GDM1 (cell line): ENCODE measurements around the gene HTRA1.

Experiments used
- DNase-seq: peaks from one replicate; lab custom pipeline; 2025; lab: John Stamatoyannopoulos, UW

The HTRA1 gene

GRCh38 chr10:122455376-122456079 is 5.8 kb upstream of the HTRA1 start:
- no peak for DNase-seq

DNA sequence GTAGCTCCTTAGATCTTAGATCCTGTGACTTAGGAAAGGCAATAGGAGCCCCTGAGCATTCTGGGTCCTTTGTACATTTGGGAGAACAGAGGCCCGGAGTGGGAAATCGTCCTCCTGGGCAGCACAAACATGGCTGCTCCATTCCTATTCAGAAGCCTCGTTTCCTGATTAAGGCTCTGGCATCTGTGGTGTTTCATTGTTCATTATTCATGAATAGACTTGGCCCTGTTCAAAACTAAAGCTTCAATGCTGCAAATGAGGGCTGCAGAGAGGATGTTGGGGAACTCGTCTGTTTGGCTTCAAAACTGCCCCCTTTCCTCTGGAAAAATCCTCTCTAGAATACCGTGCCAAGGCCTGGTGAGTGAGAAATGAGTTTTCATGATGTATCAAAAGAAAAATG is 3.4 kb upstream of the HTRA1 start:
- no peak for DNase-seq

DNA sequence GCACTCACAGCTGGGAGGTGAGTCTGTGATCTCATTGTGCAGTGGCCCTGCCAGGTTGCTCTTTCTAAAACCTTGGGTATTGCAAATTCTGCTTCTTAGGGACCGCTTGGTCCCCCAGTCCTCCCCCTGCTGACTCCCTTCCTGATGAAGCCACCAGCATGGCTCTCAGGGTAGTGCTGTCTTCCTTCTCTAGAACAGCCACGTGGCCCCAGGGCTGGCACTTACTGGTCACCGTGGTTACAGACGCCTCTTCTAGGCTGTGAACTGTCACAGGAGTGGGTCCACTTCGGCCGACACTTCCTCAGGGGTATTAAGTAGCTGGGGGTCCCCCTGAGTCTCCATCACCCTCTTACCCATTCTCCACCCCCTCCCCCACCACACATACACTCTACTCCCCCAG is 2.7 kb upstream of the HTRA1 start:
- no peak for DNase-seq

DNA sequence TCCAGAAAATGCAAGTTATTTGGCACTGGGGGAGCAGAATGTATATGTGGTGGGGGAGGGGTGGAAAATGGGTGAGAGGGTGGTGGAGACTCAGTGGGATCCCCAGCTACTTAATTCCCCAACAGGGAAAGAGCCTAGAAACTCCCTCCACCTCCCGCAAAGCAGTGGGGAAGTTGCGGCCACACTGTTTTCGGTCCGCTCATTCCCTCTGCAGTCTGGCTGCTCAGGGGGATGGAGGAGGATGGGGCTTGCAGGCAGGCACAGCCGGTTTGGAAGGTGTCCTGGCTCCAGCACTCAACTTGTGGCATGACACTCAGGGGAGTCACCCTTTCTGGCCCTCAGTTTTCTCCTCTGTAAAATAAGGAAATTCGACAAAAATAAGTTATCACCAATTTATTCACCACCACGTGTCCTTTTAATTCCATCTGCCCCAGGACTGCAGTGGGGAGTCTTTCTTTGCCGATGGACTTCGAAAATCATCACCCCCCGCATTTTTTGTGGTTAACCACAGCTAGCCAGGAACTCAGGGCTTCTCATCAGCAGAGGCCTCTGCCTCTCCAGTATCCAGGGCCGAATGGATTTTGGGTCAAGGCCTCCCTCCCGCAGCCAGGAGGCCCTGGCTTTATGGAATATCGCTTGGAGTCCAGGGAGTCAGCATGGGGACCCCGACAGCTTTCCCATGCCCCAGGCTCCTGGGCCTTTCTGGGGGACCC is 1.6 kb upstream of the HTRA1 start:
- DNase-seq: no peak

GRCh38 chr10:122460891-122461293 is 461 bp upstream of the HTRA1 start:
- no peak for DNase-seq

GRCh38 chr10:122461729-122462532 is 578 bp downstream of the HTRA1 start:
- DNase-seq: no peak

GRCh38 chr10:122462533-122463465 is 1.4 kb downstream of the HTRA1 start:
- DNase-seq: no peak

DNA sequence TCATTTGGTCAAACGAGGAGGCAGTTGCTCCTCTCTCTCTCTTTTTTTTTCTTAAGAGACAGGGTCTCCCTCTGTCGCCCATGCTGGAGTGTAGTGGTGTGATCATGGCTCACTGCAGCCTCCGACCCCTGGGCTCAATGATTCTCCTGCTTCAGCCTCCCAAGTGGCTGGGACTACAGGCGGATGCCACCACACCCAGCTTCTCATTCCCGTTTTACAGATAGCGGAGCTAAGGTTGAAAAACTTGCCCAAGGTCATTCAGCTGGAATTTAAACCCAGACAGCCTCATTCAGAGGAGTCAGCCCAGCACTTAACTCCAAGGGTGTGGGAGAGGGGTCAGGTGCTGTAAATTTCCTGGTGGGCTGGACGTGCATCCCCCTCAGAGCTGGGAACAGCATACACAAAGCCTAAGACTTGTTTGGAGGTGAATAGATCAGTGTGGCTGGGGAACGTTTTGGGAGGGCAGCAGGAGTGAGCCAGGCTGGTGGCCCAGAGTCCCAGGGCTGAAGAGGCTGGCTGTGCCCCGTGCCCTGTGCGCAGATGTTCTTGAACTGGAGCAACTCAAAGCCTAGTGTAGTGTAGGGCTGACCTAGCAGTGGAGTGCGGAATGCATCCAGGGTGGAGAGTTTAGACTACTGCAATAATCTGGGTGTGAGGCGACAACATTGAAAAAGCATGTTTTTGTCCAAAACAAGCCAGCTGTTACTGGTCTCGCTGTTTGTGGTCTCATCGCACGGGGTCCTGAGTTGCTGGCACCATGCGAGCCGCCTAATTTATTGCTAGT is 2.3 kb downstream of the HTRA1 start:
- no peak for DNase-seq

DNA sequence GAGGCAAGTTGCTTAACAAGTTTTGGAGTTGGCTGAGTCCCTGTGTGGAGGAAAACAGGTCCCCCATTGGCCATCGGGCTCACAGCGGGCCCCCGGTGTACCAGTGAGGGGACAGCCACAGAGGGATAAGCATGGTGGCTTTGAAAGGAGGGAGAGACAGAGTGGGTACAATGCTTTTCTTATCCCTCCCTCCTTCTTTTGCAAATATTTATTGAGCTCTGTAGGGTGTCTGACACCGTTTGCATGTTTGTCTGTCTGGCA is 2.8 kb downstream of the HTRA1 start:
- DNase-seq: no peak

DNA sequence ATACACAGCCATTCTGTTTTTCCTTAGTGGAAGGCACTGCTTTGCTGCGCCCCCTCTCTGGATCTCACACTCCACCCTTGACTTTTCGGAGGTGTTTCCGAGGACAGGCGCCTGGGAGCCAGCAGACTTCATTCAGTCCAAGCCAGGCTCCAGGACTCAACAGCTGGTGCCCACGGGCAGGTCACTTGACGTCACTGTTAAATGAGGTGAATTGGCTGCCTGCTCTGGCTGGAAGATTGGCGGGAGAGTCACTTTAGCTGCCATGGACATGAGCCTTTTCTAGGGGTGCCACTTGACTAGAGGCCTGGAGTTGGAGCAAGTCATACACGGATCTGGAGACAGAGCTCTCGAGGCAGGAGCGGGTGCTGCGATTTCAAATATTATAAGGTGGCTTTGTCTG is 3.2 kb downstream of the HTRA1 start:
- no peak for DNase-seq

DNA sequence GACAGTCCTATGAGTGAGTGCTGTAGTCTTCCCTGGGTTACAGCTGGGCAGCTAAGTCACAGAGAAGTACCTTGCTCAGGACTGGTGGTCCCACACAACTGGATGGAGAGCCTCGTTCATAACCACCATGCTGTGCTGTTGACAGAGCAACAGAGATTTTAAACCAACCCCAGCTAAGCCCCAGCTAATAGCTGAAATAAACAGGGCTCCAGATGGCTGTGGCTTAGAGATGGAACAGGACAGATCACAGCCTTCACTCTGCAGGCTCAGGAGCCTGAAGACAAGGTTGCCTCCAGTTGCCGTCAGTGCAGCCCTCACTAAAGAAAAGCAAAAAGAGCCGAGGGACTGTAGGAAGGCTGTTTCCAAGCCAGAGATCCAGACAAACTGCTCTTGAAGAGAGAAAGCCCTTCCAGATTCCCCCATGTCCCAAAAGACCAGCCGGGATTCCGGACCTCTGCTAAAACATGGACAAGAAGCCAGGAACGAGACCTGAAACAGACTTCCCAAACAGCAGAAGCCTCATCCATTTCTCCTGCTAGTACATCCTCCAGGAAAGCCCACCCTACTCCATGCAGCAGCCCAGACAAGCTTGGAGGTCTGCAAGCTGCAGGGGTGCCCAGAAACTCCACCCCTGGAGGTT is 4.2 kb downstream of the HTRA1 start:
- DNase-seq: no peak

GRCh38 chr10:122466951-122467381 is 5.6 kb downstream of the HTRA1 start:
- no peak for DNase-seq

- DNase-seq: no peak
Observed at GRCh38 chr10:122467701-122468100, 6.3 kb downstream of the HTRA1 start.

DNA sequence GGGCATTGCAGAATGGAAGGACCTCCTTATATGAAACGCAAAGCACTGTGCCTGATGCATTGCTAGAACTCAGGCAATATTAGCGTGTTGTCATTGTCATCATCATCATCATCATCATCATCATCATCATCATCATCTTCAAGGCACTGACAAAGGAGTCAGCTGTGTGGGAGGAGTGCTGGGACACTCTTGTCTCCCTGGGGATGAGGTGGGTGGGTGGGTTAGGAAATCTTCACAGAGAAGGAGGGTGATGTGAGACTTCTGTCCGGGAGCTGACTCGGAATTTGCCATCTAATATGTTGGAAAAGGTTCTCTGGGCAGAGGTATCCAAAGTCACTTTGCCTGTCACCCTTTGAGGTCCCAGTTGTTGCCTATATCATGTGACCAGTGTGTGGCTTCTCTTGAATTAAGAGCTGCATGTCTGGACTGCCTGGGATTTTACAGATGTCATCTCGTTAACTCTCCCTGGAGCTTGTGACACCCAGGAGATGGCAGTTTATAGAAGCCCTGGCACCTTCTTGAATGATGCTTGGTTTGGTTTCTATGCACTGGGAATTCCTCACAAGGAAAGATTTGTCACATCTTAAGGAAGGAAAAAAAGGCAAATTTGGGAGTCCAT is 7.1 kb downstream of the HTRA1 start:
- DNase-seq: no peak

DNA sequence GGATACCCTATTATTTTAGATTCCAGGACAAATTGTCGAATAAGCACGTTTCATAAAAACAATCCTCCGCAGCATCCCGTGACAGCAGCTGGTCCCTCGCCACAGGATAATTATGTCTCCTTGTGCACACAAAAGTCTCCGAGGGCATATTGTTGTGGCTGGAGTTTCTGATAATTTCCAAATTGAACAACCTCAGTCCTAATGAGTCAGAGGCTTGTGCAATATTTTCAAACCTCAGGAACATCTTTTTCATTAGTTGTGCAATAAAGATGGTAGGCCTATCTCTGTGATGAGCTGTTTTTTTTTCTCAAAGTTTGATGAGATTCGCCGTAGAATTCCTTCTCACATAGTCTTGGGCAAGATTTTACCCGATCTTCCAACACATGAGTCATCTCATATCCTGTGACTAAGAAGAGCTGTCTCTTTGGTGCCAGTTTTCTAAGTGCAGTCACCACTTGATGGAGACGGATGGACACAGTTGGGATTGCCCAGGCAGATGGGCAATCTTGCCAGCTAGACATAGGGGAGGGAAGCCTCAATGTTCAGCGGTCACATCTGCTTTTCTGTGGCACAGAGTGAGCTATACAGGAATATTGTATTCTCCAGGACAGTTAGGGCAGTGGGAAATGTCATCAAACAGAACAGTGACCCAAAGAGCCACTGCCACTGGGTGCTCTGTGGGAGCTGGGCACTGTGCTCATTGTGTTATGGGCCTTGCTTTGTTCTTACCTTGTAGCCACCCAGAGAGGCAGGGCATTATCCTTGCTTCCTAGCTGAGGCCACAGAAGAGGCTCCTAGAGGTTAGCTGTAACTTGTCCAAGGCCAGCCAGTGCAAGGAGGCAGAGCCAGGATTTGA is 7.8 kb downstream of the HTRA1 start:
- no peak for DNase-seq

DNA sequence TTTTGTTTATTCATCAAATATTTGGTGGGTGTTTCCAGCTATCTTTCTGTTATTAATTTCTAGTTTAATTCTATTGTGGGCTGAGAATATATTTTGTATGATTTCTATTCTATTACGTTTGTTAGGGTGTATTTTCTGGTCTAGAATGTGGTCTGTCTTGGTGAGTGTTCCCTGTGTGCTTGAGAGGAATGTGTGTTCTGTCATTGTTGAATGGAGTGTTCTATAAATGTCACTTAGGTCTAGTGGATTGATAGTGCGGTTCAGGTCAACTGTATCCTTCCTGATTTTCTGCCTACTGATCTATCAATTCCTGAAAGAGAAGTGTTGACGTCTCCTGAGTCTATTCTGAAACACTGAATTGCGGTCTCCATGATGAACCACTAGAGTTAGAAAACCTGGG is 8.5 kb downstream of the HTRA1 start:
- no peak for DNase-seq

GRCh38 chr10:122471531-122472177 is 10.3 kb downstream of the HTRA1 start:
- DNase-seq: no peak

DNA sequence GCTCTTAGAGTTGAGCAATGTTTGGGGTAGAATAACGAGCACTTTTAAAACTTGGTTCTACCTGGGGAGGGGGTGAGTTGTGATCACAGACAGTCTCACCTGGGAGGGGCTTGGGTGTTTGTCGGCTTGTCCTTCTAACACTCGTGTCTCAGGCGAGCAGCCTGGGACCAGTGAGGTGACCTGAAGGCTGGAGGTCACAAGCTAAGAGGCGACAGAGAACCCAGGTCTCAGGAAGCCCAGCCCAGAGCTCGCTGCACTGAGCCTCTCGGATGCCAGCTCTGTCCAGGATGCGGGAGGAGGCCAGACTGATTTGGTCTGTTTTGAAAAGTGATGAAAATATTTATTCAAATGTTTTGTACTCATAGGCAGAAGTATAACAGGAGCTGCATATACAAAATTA is 11.8 kb downstream of the HTRA1 start:
- DNase-seq: no peak
